NCI-H446 treated with DMSO at 0.1 percent for 48 hours (cell line): ENCODE results near the gene ATG2A.

Experiments used
- DNase-seq: peaks from one replicate; lab custom pipeline; 2025; lab: John Stamatoyannopoulos, UW

ATG2A gene

DNA sequence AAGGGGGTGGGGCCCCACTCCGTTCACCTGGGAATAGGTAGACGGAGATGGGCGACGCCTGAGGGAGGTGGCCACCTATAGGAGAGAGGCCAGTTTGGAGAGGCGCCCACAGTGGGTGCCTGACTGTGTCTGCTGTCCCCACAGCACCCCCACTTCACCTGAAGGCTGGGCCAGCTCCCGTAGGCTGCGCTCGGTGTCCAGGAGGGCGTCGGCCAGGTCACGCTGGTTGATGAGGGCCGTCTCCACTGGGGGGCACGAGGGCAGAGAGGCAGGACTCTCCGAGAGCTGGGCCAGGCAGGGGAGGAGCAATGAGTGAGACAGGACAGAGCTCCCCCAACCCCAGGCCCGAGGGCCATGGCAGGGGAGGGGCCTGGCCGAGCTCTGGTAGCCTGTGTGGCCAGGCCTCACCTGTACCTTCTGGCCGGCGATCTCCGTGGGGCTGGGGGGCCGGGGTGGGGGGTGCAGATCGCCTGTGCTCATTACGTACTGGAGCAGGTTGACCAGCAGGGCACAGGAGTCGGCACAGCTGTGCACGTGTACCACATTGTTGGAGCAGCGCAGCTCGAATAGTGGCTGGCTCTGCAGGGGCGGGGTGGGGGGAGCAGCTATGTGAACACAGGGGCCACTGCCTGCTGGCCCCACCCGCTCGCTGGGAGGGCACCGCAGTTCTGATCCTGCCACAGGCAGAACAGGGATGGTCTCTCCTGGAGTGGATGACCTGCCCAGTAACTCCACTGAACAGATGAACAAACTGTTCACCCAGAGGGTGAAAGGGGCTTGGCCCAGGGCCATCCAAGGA is 14.7 kb downstream of the ATG2A start:
- no peak for DNase-seq

DNA sequence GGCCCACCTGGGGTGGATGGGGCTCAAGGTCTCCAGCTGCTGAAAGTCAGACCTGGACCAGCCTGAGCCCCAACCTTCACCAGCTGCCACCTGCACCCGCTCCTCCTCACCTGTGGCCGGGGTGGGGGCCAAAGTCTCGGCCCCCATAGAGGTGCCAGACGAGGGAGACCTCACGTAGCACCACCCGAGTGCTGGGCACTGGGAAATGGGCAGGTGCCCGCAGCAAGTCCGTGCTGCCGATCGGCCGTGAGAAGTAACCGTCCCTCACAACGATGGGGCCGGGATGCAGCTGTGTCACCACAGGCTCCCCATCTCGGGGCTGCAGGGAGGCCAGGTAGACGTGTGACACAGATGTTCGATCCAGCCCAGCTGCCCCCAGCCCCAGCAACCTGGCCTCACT is 16.2 kb downstream of the ATG2A start:
- no peak for DNase-seq

DNA sequence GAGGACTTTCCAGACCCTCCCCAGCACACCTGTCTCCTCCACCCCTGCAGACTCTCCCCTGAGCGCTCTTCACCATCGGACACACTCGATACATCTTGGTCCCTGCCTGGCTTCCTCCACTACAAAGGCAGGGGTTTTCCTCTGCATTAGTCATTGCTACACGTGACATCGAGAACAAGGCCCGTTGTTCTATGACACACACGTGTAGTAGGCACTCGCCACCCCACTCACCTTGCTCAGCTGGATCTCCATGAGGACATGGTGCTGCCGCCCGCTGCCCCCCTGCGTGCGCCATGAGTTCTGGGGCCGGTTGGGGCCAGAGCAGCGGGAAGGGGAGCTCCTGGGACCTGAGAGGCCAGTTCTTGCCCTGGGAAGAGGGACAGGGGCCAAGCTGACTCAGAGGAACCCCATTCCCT is 16.7 kb downstream of the ATG2A start:
- no peak for DNase-seq

DNA sequence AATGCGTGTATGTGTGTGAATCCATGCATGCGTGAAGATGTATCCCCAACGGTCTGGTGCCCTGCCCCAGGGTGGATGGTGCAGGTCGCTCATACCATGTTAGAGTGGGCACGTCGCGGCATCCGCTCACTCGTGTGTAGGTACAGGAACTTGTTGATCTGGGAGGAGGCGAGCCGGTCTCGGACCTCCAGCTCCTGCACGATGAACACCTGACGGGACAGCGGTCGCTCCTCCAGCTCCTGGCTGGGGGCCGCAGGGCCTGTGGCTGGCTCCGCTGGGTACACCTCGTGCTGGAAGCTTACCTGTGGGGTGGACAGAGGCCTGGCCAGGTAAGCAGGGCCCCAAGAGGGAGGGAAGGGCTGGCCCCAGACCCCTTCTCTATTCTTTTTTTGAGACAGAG is 18.5 kb downstream of the ATG2A start:
- DNase-seq: no peak

DNA sequence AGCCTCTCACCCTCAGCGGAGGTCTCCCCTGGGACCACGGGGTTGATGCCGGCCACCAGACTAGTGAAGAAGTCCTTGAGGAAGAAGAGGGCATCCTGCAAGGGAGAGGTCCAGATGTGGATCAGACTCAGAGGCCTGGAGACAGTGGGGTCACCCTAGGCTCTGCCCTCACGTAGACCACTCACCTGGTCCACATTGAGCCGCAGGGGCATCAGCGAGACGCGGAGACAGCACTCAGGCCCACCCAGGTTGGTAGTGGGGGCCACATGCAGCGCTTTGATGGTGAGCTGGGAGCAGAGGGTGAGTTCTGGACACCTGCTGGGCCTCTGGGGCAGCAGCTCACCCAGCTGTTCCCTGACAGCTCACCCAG is 18.9 kb downstream of the ATG2A start:
- DNase-seq: no peak

DNA sequence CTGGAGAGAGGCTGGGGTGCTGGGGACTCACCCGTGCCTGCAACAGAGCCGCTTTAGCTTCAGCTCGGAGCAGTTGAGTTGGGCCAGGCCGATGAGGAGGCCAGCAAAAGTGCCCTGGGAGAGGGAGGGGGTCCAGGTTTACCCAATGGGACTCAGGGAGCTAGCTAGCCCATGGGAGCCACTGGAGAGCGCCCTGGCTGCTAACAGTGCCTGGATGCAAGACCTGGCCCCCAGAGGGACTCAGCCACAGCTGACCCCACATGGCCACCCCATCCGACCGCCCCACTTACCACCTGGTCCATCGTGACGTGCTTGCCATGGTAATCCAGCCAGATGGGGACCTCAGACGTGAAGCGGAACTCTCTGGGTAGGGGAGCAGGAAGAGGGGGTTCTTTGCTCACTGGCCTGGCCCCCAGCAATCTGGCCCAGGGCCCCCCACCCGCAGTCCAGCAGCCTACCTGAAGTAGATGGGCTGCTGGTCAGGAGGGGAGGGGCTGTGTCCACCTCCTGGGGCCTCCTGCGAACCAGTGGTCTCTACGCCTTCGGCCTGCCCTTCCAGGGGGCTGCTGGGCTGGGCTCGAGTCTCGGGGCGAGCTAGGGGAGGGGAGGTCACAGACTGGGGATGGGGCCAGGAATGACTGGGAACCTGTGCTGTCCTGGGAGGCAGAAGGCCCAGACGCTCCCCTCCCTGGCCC is 19.5 kb downstream of the ATG2A start:
- no peak for DNase-seq

DNA sequence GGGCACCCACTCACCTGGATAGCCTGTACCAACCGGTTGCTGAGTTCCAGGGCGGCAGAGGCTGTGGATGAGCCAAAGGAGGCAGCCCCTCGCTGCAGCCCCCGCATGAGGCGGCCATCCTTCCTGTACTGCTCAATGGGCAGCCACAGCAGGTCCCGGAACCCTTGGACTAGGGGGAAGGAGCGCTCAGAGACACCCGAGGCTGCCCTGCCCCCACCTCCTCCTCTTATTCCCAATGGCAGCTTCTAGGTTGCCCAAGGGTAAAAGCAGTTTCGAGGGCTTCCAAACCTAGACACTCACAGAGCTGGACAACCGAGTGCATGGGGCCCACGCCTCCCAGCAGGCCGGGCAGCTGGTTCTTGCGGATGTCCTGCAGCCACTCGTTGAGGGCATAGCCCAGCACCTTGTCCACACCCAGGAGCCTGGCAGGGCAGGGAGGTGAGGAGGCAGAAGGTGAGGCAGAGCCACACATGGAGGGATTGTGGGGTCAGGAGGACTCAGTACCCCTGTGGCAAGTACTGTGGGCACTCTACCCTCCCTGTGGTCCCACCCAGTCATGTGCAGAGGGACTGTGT is 20.5 kb downstream of the ATG2A start:
- DNase-seq: no peak

DNA sequence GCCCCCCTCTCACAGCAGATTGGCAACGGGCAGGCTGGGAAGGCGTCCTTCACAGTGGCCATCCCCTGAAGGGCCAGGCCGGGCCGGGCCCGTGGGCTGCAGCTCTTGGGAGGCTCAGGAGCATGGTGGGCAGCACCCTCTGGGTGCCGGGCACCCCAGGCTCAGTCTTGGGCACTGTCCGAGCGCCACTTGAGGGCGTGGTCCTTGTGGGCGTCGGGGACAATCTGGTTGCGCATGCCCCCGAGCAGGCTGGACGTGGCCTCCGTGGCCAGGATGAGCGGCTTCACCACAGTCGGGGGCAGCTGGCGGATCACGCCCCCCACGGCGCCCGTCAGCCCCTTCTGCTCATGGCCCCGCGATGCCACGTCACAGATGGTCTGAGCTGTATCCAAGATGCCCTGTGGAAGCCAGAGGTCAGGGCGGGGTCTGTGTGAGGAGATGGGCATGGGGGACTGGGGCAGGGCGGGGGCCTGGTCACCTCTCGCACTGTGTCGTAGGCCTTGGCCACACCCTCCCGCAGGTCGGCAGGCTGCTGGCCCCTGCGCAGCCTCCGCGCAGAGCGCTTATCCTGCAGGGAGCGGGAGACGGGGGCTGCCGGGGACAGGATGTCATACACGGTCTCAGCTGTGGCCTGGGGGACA is 22.1 kb downstream of the ATG2A start:
- DNase-seq: no peak

DNA sequence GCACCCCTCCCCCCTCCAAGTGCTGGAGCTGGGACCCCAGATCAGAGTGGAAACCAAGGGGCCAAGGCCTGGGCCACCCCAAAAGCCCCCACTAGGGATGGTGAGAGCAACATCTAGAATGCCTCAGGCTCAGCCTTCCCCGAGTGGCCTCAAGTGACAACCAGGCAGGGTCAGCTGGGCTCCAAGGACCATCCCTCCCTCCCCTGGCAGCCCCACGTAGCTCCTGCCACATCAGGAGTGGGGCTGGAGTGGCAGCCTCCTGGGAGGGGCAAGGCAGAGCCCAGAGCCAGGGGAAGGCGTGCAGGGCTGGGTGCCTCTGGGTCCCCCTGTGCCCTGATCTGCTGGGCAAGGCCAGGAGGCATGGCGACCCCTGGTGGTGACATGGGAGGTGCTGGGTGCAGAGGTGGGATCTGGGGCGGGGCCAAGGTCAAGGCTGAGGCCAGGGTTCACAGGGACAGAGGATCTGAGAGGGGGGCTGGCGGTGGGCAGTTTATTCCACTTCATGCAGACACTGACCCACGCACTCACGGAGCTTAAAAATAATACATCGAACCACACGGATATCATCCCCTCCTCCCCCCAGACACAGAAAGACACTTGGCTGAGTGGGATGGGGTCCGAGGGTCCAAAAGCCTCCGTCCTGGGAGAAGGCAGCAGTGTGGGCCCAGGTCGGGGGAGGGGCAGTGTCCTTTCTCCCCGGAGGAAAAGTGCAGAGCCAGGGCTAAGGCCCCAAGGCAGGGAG is 22.8 kb downstream of the ATG2A start:
- peak; percentile 12 for DNase-seq

DNA sequence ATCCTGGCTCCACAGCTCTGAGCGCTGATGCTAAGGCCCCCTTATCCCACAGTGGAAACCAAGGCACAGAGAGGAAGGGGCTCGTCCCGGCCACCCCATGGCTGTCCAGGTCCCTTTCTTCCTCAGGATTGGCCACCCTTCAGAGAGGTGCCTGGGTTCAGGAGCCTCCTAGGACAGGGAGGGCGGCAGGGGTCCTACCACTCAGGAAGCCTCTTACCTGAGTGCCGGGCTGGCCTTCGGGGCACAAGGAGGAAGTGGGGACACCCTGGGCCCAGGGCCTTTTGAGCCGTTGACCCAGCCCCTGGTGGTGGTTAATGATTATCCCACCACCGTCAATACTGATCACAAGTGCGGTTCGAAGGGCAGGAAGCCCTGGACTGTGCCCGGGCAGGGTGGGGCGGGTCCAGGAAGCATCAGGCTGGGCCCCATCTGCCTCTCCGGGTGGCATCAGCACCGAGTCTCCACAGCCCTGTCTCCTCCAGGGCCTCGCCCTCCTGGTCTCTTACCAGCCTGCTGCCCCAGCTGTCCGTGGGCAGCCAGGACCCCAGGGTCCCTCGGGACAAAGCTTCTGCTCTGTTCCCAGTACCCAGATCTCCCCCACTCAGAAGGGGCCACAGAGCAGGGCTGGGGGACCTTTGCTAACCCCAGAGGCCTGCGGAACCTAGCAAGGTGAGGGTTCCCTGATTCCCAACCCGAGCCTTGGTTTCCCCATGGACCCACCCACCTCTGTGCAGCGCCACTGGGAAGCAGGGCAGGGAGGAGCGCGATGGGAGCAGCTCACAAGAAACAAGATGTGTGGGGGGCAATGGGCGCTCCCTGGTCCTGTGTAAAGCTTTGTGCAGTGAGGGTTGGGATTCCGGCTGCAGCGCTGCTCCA is 23.6 kb downstream of the ATG2A start:
- DNase-seq: no peak

DNA sequence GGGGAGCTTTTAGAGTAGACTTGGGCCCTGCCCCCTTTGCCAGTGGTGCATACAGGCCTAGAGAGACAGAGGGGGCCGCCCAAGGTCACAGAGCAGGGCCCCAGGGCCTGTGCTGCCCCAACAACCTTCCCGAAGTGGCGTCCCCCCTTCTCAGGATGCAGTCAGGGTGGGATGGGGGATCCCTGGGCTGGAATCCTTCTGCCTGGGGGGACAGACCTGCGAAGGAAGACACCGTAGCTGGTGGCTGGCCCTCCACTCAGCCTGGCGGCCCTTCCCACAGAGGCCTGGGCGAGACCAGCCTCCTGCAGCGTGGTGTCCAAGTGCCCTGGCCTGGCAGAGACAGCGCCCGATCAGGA is 24.2 kb downstream of the ATG2A start:
- no peak for DNase-seq

DNA sequence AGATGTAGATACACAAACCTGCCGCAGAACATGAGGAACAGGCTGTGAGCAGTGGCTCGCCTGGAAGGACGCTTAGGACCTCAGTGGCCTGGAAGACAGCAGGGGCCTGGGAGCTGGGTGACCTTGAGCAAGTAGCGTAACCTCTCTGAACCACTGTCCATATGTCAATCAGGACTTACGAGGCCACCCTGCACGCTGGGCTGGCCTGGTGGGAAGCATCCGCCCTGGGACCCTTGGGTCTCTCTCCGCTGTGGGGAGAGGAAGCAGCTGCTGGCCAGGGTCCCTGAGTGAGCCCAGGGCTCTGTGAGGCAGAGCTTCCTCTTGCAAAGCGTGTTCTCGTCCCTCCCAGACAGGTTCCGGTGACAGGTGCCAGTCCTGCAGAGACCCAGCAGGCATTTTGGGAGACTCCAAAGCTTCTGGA is 24.6 kb downstream of the ATG2A start:
- DNase-seq: no peak

DNA sequence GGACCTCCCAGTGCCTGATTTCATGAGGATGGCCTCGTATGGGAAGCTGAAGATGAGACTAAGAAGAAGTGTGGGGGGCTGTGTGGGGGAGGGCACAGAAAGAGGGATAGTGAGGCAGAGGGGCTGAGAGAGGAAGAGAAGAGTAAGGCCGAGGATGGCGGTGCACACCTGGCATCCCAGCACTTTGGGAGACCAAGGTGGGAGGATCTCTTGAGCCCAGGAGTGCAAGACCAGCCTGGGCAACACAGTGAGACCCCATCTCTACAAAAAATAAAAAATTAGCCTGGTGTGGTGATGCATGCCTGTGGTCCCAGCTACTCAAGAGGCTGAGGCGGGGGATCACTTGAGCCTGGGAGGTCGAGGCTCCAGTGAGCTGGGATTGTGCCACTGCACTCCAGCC is 25.1 kb downstream of the ATG2A start:
- no peak for DNase-seq

DNA sequence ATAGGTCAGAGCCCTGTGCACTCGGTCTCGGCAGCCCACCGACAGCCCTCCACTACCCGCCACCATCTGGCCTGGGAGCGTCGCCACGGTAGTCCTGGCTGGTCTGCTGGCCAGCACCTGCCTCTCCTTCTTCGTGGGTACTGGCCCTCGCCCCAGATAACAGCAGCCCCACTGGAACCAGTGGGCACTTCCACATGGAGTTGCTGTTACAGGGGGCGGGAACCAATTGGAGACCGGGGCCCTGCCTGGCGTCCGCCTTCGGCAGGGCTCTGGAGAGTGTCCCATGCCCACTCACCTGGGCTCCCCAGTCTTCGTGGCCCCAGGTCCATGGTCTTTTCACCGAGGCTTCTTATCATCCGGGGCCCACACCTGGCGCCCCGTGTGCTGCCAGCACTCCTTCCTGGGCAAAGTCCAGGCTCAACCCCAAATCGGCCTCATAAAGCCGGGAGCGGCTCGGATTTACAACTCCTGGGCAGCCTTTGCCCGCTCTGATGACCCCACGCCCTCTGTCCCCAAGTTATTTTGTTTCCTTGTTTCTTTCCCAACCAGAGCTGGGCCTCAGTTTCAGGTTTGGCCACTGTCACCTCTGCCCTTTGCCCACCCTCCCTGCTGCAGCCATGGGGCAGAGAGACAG is 25.7 kb downstream of the ATG2A start:
- no peak for DNase-seq

DNA sequence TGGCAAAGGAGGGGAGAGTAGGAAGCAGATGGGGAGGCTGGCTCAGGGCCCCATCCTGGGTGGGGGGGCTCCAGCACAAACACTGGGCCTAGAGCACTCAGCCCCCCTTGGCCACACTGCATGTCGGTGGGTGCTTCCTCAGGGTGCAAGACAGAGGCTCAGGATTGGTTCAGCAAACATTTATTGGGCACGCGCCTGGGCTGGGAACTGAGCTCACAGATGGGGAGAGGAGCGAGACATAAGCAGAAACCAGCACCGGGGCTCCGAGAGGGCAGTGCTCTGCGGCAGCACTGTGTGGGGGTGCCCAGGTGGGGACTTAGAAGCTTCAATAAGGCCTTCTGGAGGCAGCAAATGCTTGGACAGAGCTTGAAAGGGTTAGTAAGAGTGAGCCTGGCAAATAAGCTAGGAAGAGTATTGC is 26.5 kb downstream of the ATG2A start:
- DNase-seq: peak; percentile 71

DNA sequence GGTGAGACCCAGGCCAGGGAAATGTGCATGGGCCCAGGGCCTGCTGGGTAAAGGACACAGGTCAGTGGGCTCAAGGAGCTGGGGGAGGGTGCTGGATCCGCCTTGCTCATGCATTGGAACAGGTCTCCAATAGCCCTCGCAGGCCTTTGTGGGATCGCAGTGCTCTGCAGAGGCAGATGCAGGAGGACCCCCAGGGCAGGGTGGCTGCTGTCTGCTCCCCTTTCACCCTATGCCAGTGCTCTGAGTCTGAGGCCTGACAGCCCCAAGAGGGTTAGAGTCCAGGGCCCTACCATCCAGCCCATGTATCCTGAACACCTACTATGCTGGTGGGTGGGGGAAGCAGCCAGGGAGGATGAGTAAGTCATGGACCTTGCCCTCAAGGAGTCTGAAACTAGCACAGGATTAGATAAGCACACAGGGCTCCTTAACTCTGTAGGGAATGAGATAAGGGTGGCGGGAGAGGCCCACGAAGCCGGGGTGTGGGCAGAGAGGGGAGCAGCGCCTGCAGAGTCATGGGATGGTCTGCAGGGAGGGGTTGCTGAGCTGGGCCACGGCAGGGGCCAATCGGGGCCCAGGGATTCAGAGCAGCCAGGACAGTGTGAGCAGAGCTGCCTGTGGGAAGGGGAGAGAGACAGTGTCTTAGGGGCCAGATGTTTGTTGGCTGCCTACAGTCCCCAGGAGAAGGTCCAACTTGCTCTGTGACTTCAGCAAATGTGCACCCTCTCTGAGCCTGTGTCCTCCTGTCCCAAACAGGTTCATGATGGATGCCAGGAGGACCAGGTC is 28.1 kb downstream of the ATG2A start:
- DNase-seq: no peak

DNA sequence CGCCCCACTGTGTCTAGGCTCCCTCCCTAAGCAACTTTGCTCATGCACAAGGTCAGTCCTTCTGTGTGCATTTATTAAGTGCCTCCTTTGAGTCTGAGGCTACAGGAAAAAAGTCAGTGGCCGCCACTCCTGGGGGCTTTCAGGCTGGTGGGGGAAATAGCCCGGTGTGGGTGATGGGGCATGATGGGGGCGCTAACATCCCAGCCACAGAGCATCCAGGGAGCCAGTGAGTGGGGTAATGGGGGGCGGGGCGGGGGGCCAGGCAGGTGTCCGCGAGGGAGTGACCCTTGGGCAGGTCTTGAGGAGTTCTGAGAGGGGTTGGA is 28.6 kb downstream of the ATG2A start:
- no peak for DNase-seq

DNA sequence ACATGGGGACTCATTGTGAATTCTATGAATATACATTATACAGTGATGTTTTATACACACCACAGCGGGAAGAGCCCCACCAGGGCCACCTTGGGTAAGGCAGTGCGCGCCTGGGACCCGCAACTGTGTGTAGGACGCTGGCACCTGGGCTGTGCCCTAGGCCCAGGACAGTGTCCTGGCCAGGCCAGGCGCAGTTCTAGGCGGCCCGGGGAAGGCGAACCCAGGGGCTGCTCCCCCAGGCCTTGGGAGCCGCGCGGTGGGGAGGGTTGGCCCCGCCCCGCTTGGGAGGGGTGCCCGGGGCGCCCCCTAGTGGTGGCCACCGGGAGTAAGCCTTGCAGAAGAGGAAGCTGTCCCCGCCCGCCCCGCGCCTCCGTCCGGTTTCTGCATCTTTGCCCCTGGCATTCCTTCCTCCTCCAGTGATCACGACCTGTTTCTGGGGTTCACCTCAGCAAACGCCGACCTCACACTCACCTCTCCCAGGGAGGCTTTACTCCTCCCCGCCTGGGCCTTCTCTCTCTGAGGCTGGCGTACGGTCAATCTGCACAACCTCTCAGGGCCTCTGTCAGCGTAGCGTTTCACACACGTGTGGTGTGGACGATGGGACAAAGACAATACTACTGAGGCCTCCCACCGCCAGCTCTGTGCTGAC is 29.1 kb downstream of the ATG2A start:
- DNase-seq: no peak

DNA sequence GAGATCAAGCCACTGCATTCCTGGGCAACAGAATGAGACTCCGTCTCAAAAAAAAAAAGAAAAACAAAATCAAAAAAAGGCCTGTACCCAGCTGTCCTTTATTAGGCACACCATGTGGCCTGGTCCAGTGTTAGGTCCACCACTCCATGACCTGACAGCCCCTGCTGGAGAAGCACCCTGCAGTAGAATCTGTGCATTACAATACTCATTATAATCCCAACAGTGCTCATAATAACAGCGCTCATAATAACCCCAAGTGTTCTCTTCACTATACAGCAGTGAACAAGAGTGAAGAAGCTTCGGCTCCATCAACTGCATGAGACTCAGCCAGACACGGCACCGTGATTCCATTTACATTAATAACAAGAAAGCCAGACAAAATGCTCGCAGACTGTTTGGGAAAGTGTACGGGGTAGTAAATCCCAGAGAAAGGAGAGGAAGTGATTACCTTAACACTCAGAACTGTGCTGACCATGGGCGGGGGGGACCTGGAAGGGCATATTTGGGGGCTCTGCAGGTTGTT is 29.7 kb downstream of the ATG2A start:
- no peak for DNase-seq
